Natural killer cell (primary cell): ENCODE data around the gene LMO3. TPM values are rescaled to one million over a fixed set of nuclear protein-coding genes. Genes with fewer than 3 reads are reported as not detected.

Experiments
- ATAC-seq, 3 donors: fragments of 150-1000 bp in 2 of 3; fragments of 200-7000 bp in 1 of 3; cut with Tn5 transposase; 1 replicate in 1 of 3; 2 replicates in 2 of 3; pipeline ENCODE4 v1.10.0; 2021; ENCODE audit warnings: mild to moderate bottlenecking in 2 of 3, moderate library complexity in 2 of 3
- DNase-seq, 2 donors: peaks; one replicate each; pipeline versions ENCODE4 v3.0.0 to v3.0.0-alpha.2; 2013 to 2021; ENCODE audit warnings: mixed read lengths in 1 of 2
- H3K27ac ChIP-seq: one replicate; pipeline ENCODE4 v1.5.1; 2013; ENCODE audit warnings: mild to moderate bottlenecking, low read length
- H3K27me3 ChIP-seq: one replicate; pipeline ENCODE4 v1.6.1; 2013; ENCODE audit warnings: low read length; ENCODE audit not compliant: control insufficient read depth, insufficient read depth
- H3K36me3 ChIP-seq: one replicate; pipeline ENCODE4 v1.6.1; 2013; ENCODE audit warnings: low read length; ENCODE audit not compliant: control insufficient read depth, insufficient read depth
- H3K4me1 ChIP-seq: one replicate; pipeline ENCODE4 v1.6.1; 2013; ENCODE audit warnings: low read length; ENCODE audit not compliant: control insufficient read depth, insufficient read depth
- H3K4me3 ChIP-seq: one replicate; pipeline ENCODE4 v1.5.1; 2013; ENCODE audit warnings: low read length
- H3K9me3 ChIP-seq: one replicate; pipeline ENCODE4 v1.6.1; 2013; ENCODE audit warnings: low read length; ENCODE audit not compliant: control insufficient read depth, insufficient read depth
- H3K27ac Mint-ChIP-seq, 2 donors: one replicate each; pipeline ENCODE4 v1.8.0; 2022; ENCODE audit warnings: mild to moderate bottlenecking in 2 of 2, mixed read lengths in 2 of 2, moderate library complexity in 1 of 2
- H3K27me3 Mint-ChIP-seq, 2 donors: one replicate each; pipeline ENCODE4 v1.8.0; 2022; ENCODE audit warnings: low read depth in 2 of 2, mixed read lengths in 2 of 2
- H3K36me3 Mint-ChIP-seq: one replicate; pipeline ENCODE4 v1.8.0; 2022; ENCODE audit warnings: mixed read lengths
- H3K4me1 Mint-ChIP-seq, 2 donors: one replicate each; pipeline ENCODE4 v1.8.0; 2022; ENCODE audit warnings: mixed read lengths in 2 of 2
- H3K4me3 Mint-ChIP-seq: one replicate; pipeline ENCODE4 v1.8.0; 2022; ENCODE audit warnings: mild to moderate bottlenecking, moderate library complexity, mixed read lengths
- H3K9me3 Mint-ChIP-seq, 2 donors: one replicate each; pipeline ENCODE4 v1.8.0; 2022; ENCODE audit warnings: mixed read lengths in 2 of 2
- WGBS: methylation state at CpG from one replicate; pipeline ENCODE4 v1.1.7; 2013; ENCODE audit warnings: missing lambda C conversion rate; ENCODE audit not compliant: insufficient coverage; 5-methylcytosine and 5-hydroxymethylcytosine counted together
- intact Hi-C: fragments of 100-400 bp; cut with micrococcal nuclease; formaldehyde crosslinking; loops from one replicate; pipeline ENCODE4 v1.14.2; 2022
- total RNA-seq, 4 donors: library from RNA; stranded (reverse); fragments of 120-200 nt in 1 of 4; gene quantifications; one replicate each; pipeline versions ENCODE4 v1.2.3 to v1.2.4, GENCODE V29; 2013 to 2022
- TF ChIP-seq, protein P1 (sequence below): fragments of 200-600 bp; IDR thresholded peaks from one replicate; pipeline ENCODE4 v1.8.0; 2022; ENCODE audit warnings: antibody characterized with exemption

The LMO3 gene
- total RNA-seq, 3 donors from 2014 or later (not counting 1 experiment from before 2014, with no cell fraction given) = not detected

DNA sequence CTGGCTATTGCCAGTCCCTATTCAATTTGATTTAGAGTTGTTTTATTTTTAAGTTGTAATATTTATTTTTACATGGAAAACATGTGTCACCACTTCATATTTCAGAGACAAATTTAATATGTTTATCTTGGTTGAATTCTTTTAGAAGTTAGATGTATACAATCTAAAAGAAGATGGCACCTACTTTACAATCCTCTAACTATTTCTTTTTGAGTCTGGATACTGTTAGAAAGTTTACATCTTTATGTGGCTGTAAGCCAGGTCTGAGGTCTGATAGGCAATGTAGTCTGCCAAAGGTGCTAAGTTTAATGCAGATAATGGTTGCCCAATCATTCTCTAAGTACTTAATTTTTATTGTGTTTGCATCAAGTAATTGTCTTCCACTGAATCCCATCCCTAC, 7.2 kb upstream of the LMO3 start:
- ATAC-seq = no peak
- no peaks in the 10 kb centered on the region for H3K36me3 Mint-ChIP-seq
- H3K4me3 ChIP-seq = no peak overlapping the region
- intact Hi-C loops = no loop called here
- peaks cover 5% of the 10 kb centered on the region in 2 donors for H3K27me3 Mint-ChIP-seq
- H3K9me3 ChIP-seq = no peaks in the 10 kb centered on the region
- TF ChIP-seq, protein P1, sequence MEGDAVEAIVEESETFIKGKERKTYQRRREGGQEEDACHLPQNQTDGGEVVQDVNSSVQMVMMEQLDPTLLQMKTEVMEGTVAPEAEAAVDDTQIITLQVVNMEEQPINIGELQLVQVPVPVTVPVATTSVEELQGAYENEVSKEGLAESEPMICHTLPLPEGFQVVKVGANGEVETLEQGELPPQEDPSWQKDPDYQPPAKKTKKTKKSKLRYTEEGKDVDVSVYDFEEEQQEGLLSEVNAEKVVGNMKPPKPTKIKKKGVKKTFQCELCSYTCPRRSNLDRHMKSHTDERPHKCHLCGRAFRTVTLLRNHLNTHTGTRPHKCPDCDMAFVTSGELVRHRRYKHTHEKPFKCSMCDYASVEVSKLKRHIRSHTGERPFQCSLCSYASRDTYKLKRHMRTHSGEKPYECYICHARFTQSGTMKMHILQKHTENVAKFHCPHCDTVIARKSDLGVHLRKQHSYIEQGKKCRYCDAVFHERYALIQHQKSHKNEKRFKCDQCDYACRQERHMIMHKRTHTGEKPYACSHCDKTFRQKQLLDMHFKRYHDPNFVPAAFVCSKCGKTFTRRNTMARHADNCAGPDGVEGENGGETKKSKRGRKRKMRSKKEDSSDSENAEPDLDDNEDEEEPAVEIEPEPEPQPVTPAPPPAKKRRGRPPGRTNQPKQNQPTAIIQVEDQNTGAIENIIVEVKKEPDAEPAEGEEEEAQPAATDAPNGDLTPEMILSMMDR = no peak
- no peaks in the 10 kb centered on the region for H3K36me3 ChIP-seq
- H3K27me3 ChIP-seq = no peaks in the 10 kb centered on the region
- H3K27ac ChIP-seq = no peak overlapping the region
- no peaks in the 10 kb centered on the region for H3K4me1 Mint-ChIP-seq
- H3K27ac Mint-ChIP-seq = no peak overlapping the region
- peaks cover 6% of the 10 kb centered on the region in 2 donors for H3K9me3 Mint-ChIP-seq
- no peak for DNase-seq
- H3K4me1 ChIP-seq = no peaks in the 10 kb centered on the region
- H3K4me3 Mint-ChIP-seq = no peak overlapping the region

DNA sequence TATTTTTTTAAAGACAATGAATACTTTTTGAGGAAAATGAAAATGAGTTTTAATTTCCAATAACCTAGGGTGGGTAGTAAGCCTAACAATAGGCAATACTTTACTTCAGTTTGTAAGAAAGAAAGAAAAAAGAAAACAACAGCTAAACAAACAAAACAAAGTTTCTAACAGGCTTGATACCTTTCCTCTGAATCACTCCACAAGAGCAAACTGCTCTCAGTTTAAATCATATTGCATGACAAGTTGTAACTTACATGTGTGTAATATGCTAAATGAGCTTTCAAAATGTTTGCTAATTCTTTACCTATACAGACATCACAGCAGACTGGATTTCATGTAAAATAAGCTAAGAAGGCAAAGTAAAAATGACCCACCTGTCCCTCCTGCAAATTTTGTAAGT, 6.7 kb upstream of the LMO3 start:
- Mint-ChIP-seq H3K9me3 (peaks cover 2 to 6% of the 10 kb centered on the region in 2 donors), H3K27ac (no peak overlapping the region), H3K27me3 (peaks cover 9% of the 10 kb centered on the region in 2 donors), H3K4me3 (no peak overlapping the region), H3K4me1 (no peaks in the 10 kb centered on the region), H3K36me3 (peaks cover 5% of the 10 kb centered on the region)
- no peaks in the 10 kb centered on the region for H3K36me3 ChIP-seq
- H3K9me3 ChIP-seq = no peaks in the 10 kb centered on the region
- no peak for ATAC-seq
- H3K27me3 ChIP-seq = no peaks in the 10 kb centered on the region
- no peaks in the 10 kb centered on the region for H3K4me1 ChIP-seq
- no peak overlapping the region for H3K4me3 ChIP-seq
- no peak overlapping the region for H3K27ac ChIP-seq
- TF ChIP-seq, protein P1 = no peak
- intact Hi-C loops = no loop called here
- DNase-seq = no peak

DNA sequence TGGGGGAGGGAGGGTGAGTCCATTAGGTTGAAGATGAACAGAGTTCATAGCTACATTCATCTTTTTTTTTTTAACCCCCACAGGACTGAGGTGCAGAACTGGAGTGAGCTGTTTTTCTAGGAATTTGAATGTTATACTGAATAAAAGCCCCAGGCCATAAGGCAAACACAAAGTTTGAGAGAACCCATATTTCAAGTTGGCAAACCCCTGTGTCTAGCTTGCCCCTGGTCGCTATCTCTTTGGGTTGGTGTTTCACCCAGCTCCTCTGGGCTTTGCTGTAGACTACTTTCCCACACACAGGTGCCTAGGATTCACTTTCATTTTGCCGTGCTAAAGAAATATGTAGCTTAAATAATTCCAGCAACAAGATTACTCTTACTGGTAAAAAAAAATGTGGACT, 5.2 kb upstream of the LMO3 start:
- peaks cover 4 to 8% of the 10 kb centered on the region in 2 donors for H3K9me3 Mint-ChIP-seq
- TF ChIP-seq, protein P1 = no peak

DNA sequence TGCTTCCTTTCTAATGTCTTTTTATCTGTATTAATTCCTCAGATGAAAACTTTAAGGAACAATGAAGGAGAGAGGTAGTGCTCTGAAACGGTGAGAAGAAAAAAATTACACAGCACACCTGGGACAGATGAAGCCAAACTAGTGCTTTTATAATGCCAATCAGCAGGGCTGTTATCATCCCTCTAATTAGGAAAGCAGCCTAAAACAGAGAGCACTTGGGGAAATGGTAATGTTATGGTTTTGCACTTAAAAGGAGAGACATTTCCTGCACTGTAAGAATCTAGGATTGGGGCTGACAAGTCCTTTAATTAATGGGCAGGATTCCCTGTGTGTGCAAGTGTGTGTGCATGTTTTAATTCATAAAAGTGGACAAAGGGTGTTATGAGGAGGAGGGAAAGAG, 4.8 kb upstream of the LMO3 start:
- Mint-ChIP-seq H3K27me3 (peaks cover 14 to 22% of the 10 kb centered on the region in 2 donors), H3K27ac (no peak overlapping the region), H3K4me1 (no peaks in the 10 kb centered on the region), H3K36me3 (peaks cover 13% of the 10 kb centered on the region), H3K9me3 (peaks cover 4 to 8% of the 10 kb centered on the region in 2 donors), H3K4me3 (no peak overlapping the region)
- TF ChIP-seq, protein P1 = no peak
- WGBS = 29% methylated on average over 1 of the region's 1 CpG
- Histone ChIP-seq H3K9me3 (peaks cover 5% of the 10 kb centered on the region), H3K4me1 (no peaks in the 10 kb centered on the region), H3K36me3 (no peaks in the 10 kb centered on the region), H3K27ac (no peak overlapping the region), H3K4me3 (no peak overlapping the region), H3K27me3 (peaks cover 8% of the 10 kb centered on the region)
- intact Hi-C loops = no loop called here
- ATAC-seq (no peak), DNase-seq (no peak)

More for the DNA sequence above, 5.2 kb upstream of the LMO3 start:
- Histone ChIP-seq H3K27me3 (peaks cover 4% of the 10 kb centered on the region), H3K27ac (no peak overlapping the region), H3K4me3 (no peak overlapping the region), H3K9me3 (peaks cover 5% of the 10 kb centered on the region), H3K36me3 (no peaks in the 10 kb centered on the region), H3K4me1 (no peaks in the 10 kb centered on the region)
- H3K27ac Mint-ChIP-seq = no peak overlapping the region
- DNase-seq (no peak), ATAC-seq (no peak)
- peaks cover 13% of the 10 kb centered on the region for H3K36me3 Mint-ChIP-seq
- intact Hi-C loops = no loop called here
- no peaks in the 10 kb centered on the region for H3K4me1 Mint-ChIP-seq
- peaks cover 13 to 18% of the 10 kb centered on the region in 2 donors for H3K27me3 Mint-ChIP-seq
- no peak overlapping the region for H3K4me3 Mint-ChIP-seq
- WGBS = 60% methylated on average over 1 of the region's 2 CpGs
